HCT116 (cell line): ENCODE measurements around the gene PSMB7. TPM values are rescaled to one million over a fixed set of nuclear protein-coding genes. Genes with fewer than 3 reads are reported as not detected.

Experiments
- ATAC-seq: fragments of 200-7000 bp; cut with Tn5 transposase; 2 replicates; pipeline ENCODE4 v1.9.1; 2020; ENCODE audit warnings: mild to moderate bottlenecking, moderate library complexity
- BruUV-seq: library from RNA; stranded (reverse); fragments of 400-500 nt; replicated peaks from 2 replicates; lab custom pipeline; 2021; lab: Mats Ljungman, UMichigan
- CTCF ChIA-PET: fragments of 300-600 bp; sonication (Branson Sonifier 250); formaldehyde crosslinking; loops from one replicate; lab custom pipeline; 2021; ENCODE audit warnings: antibody characterized with exemption; lab: Charles Lee
- POLR2A ChIA-PET: fragments of 300-600, 350-600 bp; sonication (Branson Sonifier 250); formaldehyde crosslinking; loops from one replicate; lab custom pipeline; 2021; ENCODE audit warnings: antibody characterized with exemption; lab: Charles Lee
- RAD21 ChIA-PET, 2 experiments: fragments of 300-600 bp; sonication (Branson Sonifier 250); formaldehyde crosslinking; loops; one replicate each; lab custom pipeline; 2023; ENCODE audit warnings: low total read pairs in 2 of 2; ENCODE audit not compliant: uncharacterized antibody in 2 of 2, unreplicated experiment in 2 of 2, low non-redundant PET in 1 of 2; lab: Charles Lee
- DNase-seq: peaks from one replicate; pipeline ENCODE4 v3.0.0-alpha.2; 2010; ENCODE audit warnings: low read depth, low spot score
- H2AFZ ChIP-seq: fragments of 200-600 bp; shearing (Covaris generic), sonication (generic); 2 replicates; pipeline ENCODE4 v1.6.1; 2017; ENCODE audit warnings: low read depth, mixed run types, mixed read lengths, antibody characterized with exemption, low read length; ENCODE audit not compliant: poor library complexity, severe bottlenecking
- H3K27ac ChIP-seq: 2 replicates; pipeline ENCODE4 v1.5.1; 2012; ENCODE audit warnings: low read depth, low read length
- H3K27me3 ChIP-seq: fragments of 200-600 bp; sonication (generic); 2 replicates; pipeline ENCODE4 v1.6.1; 2016; ENCODE audit warnings: mixed run types, low read length, mixed read lengths; ENCODE audit not compliant: insufficient read depth
- H3K36me3 ChIP-seq, 2 experiments: fragments of 200-500 bp in 1 of 2; fragments of 200-600 bp in 1 of 2; sonication (Bioruptor generic) in 1 of 2; sonication (generic) in 1 of 2; 2 replicates each; pipeline versions ENCODE4 v1.5.1 to v1.6.1; 2014 to 2016; ENCODE audit warnings: low read length in 2 of 2, inconsistent platforms in 1 of 2, mixed read lengths in 1 of 2, mixed run types in 1 of 2; ENCODE audit not compliant: insufficient read depth in 2 of 2, control insufficient read depth in 1 of 2
- H3K4me1 ChIP-seq, 2 experiments: fragments of 200-600 bp in 1 of 2; sonication (generic) in 1 of 2; 2 replicates each; pipeline versions ENCODE4 v1.5.1 to v1.6.1; 2012 to 2017; ENCODE audit warnings: low read length in 2 of 2, inconsistent platforms in 1 of 2, mild to moderate bottlenecking in 1 of 2, mixed read lengths in 1 of 2, mixed run types in 1 of 2, moderate library complexity in 1 of 2; ENCODE audit not compliant: insufficient read depth in 2 of 2, control insufficient read depth in 1 of 2
- H3K4me2 ChIP-seq: fragments of 200-600 bp; sonication (generic); 2 replicates; pipeline ENCODE4 v1.6.1; 2017; ENCODE audit warnings: mixed run types, low read length, mixed read lengths
- H3K4me3 ChIP-seq, 2 experiments: fragments of 200-600 bp in 1 of 2; sonication (generic) in 1 of 2; replicated peaks in 1 of 2; 2 replicates each; pipeline ENCODE4 v1.5.1; 2011 to 2016; ENCODE audit warnings: low read length in 2 of 2, control low read depth in 1 of 2, low read depth in 1 of 2, mild to moderate bottlenecking in 1 of 2, mixed read lengths in 1 of 2, mixed run types in 1 of 2
- H3K79me2 ChIP-seq: fragments of 200-600 bp; sonication (generic); 2 replicates; pipeline ENCODE4 v1.6.1; 2017; ENCODE audit warnings: mild to moderate bottlenecking, mixed run types, low read length, moderate library complexity, mixed read lengths; ENCODE audit not compliant: insufficient read depth
- H3K9ac ChIP-seq: fragments of 200-600 bp; sonication (generic); 2 replicates; pipeline ENCODE4 v1.6.1; 2016; ENCODE audit warnings: low read length, mixed read lengths
- H3K9me2 ChIP-seq: fragments of 200-600 bp; sonication (generic), shearing (Covaris generic); 2 replicates; pipeline ENCODE4 v1.6.1; 2017; ENCODE audit warnings: mixed run types, mild to moderate bottlenecking, moderate library complexity; ENCODE audit not compliant: insufficient read depth
- H3K9me3 ChIP-seq, 2 experiments: fragments of 200-500 bp in 1 of 2; fragments of 200-600 bp in 1 of 2; sonication (Bioruptor generic) in 1 of 2; sonication (generic) in 1 of 2; 2 replicates each; pipeline ENCODE4 v1.6.1; 2014 to 2017; ENCODE audit warnings: low read length in 2 of 2, mixed read lengths in 2 of 2, inconsistent platforms in 1 of 2, low read depth in 1 of 2, mild to moderate bottlenecking in 1 of 2, mixed run types in 1 of 2, moderate library complexity in 1 of 2; ENCODE audit not compliant: control insufficient read depth in 1 of 2, insufficient read depth in 1 of 2
- H4K20me1 ChIP-seq: fragments of 200-600 bp; sonication (generic), shearing (Covaris generic); 2 replicates; pipeline ENCODE4 v1.6.1; 2017; ENCODE audit warnings: mixed run types, mild to moderate bottlenecking, moderate library complexity; ENCODE audit not compliant: insufficient read depth
- CBX3 ChIP-seq: IDR thresholded peaks from 2 replicates; pipeline ENCODE4 v1.6.1; 2012; ENCODE audit warnings: low read depth
- CEBPB ChIP-seq: IDR thresholded peaks from 2 replicates; pipeline ENCODE4 v1.6.1; 2012; ENCODE audit warnings: low read depth
- EGR1 ChIP-seq: IDR thresholded peaks from 2 replicates; pipeline ENCODE4 v1.6.1; 2012; ENCODE audit warnings: low read depth
- EZH2 ChIP-seq: fragments of 200-600 bp; sonication (generic); IDR thresholded peaks from 2 replicates; pipeline ENCODE4 v1.6.1; 2017; ENCODE audit warnings: antibody characterized with exemption, mixed run types
- FOSL1 ChIP-seq: IDR thresholded peaks from 2 replicates; pipeline ENCODE4 v1.6.1; 2012; ENCODE audit warnings: low read depth
- JUND ChIP-seq: IDR thresholded peaks from 2 replicates; pipeline ENCODE4 v1.6.1; 2012
- POLR2AphosphoS5 ChIP-seq: IDR thresholded peaks from 2 replicates; pipeline ENCODE4 v1.6.1; 2011; ENCODE audit warnings: mild to moderate bottlenecking, low read depth, low read length, moderate library complexity
- RAD21 ChIP-seq: IDR thresholded peaks from 2 replicates; pipeline ENCODE4 v1.6.1; 2012; ENCODE audit warnings: low read depth, mild to moderate bottlenecking
- SRF ChIP-seq: IDR thresholded peaks from 2 replicates; pipeline ENCODE4 v1.6.1; 2012; ENCODE audit warnings: low read depth
- TCF7L2 ChIP-seq: IDR thresholded peaks from 2 replicates; pipeline ENCODE4 v1.7.0; 2011; ENCODE audit warnings: borderline replicate concordance, inconsistent platforms; ENCODE audit not compliant: insufficient read depth, insufficient read length; ENCODE audit errors: extremely low read depth
- ZNF274 ChIP-seq: fragments of 200-500 bp; sonication (Bioruptor generic); IDR thresholded peaks from 2 replicates; pipeline ENCODE4 v1.6.1; 2014; ENCODE audit warnings: mild to moderate bottlenecking, low read depth, low read length, inconsistent platforms
- intact Hi-C: fragments of 100-400 bp; cut with micrococcal nuclease; formaldehyde crosslinking; loops from 2 replicates; pipeline ENCODE4 v1.10.0; 2022
- total RNA-seq: library from RNA; stranded (reverse); gene quantifications from one replicate; pipeline ENCODE4 v1.2.1, GENCODE V29; 2021; ENCODE audit not compliant: unreplicated experiment
- TF ChIP-seq, protein P1 (sequence below): IDR thresholded peaks from 2 replicates; pipeline ENCODE4 v1.6.1; 2011; ENCODE audit warnings: mild to moderate bottlenecking, low read length, moderate library complexity; ENCODE audit not compliant: insufficient replicate concordance; ENCODE audit errors: extremely low read depth
- TF ChIP-seq, protein P2 (sequence below), 3 experiments: fragments of 200-600 bp in 1 of 3; sonication (generic) in 1 of 3; IDR thresholded peaks in 2 of 3; conservative IDR thresholded peaks in 1 of 3; 2 replicates each; pipeline ENCODE4 v1.5.1; 2012 to 2017; ENCODE audit warnings: low read depth in 2 of 3, low read length in 2 of 3, antibody characterized with exemption in 1 of 3, borderline replicate concordance in 1 of 3, control low read depth in 1 of 3, mild to moderate bottlenecking in 1 of 3, mixed read lengths in 1 of 3, mixed run types in 1 of 3, moderate library complexity in 1 of 3; ENCODE audit not compliant: insufficient read depth in 1 of 3

Gene PSMB7
- total RNA-seq, 1 experiment from 2014 or later: 222 TPM

DNA sequence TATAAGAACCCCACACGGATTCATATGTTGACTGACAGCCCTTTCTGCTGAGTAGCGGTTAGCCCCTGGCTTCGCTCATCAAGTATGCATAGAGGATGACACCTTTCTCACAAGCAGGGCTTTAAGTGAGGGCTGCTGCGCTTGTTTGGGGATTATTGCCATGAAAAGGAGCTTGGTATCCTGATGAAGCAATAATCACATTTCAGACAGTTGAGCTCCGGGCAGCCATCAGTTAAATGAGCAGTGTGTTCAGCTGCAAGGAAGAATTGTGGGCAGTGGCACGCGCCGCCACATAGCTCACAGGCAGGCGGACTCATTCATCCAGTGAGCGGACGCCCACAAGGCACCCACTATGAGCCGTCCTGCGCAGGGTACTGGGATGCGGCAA is 79.9 kb downstream of the PSMB7 start:
- H3K27ac ChIP-seq: no peak overlapping the region
- H3K9ac ChIP-seq: no peak overlapping the region
- no peaks in the 10 kb centered on the region for H3K79me2 ChIP-seq
- no peaks in the 10 kb centered on the region for H4K20me1 ChIP-seq
- RAD21 ChIA-PET: no interaction called here
- no peak overlapping the region for H3K4me3 ChIP-seq
- CTCF ChIA-PET: no interaction called here
- ATAC-seq (no peak), DNase-seq (no peak)
- BruUV-seq: no TSS peak
- POLR2A ChIA-PET: no interaction called here
- H3K9me2 ChIP-seq: no peaks in the 10 kb centered on the region
- no peaks in the 10 kb centered on the region for H3K27me3 ChIP-seq
- no peak overlapping the region for H2AFZ ChIP-seq
- H3K9me3 ChIP-seq: no peaks in the 10 kb centered on the region
- intact Hi-C loops: no loop called here
- no peak overlapping the region for H3K4me2 ChIP-seq
- TF ChIP-seq RAD21 (no peak), TCF7L2 (no peak), POLR2AphosphoS5 (no peak), CBX3 (no peak), EZH2 (no peak), JUND (no peak), CEBPB (no peak), ZNF274 (no peak), SRF (no peak), EGR1 (no peak), FOSL1 (no peak)
- TF ChIP-seq, protein P1, sequence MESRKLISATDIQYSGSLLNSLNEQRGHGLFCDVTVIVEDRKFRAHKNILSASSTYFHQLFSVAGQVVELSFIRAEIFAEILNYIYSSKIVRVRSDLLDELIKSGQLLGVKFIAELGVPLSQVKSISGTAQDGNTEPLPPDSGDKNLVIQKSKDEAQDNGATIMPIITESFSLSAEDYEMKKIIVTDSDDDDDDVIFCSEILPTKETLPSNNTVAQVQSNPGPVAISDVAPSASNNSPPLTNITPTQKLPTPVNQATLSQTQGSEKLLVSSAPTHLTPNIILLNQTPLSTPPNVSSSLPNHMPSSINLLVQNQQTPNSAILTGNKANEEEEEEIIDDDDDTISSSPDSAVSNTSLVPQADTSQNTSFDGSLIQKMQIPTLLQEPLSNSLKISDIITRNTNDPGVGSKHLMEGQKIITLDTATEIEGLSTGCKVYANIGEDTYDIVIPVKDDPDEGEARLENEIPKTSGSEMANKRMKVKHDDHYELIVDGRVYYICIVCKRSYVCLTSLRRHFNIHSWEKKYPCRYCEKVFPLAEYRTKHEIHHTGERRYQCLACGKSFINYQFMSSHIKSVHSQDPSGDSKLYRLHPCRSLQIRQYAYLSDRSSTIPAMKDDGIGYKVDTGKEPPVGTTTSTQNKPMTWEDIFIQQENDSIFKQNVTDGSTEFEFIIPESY: no peak
- TF ChIP-seq, protein P2, sequence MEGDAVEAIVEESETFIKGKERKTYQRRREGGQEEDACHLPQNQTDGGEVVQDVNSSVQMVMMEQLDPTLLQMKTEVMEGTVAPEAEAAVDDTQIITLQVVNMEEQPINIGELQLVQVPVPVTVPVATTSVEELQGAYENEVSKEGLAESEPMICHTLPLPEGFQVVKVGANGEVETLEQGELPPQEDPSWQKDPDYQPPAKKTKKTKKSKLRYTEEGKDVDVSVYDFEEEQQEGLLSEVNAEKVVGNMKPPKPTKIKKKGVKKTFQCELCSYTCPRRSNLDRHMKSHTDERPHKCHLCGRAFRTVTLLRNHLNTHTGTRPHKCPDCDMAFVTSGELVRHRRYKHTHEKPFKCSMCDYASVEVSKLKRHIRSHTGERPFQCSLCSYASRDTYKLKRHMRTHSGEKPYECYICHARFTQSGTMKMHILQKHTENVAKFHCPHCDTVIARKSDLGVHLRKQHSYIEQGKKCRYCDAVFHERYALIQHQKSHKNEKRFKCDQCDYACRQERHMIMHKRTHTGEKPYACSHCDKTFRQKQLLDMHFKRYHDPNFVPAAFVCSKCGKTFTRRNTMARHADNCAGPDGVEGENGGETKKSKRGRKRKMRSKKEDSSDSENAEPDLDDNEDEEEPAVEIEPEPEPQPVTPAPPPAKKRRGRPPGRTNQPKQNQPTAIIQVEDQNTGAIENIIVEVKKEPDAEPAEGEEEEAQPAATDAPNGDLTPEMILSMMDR (IDR thresholded peaks at IDR 0.05 in 2 of 3, conservative IDR thresholded peaks at IDR 0.05 in 1 of 3; ENCODE audit: borderline replicate concordance in 1 of 3, insufficient read depth in 1 of 3, low read depth in 2 of 3, low read length in 2 of 3): no peak
- peaks cover 0 to 7% of the 10 kb centered on the region in 2 experiments; a peak in 1 of 4 replicates for H3K36me3 ChIP-seq
- H3K4me1 ChIP-seq: no peaks in the 10 kb centered on the region
